ENCODE results near the gene PARM1.

The PARM1 gene

GRCh38 chr4:75031775-75032174 lies 98.9 kb downstream of the PARM1 start:
- DNase-seq (ENCODE audit: low spot score): no peak

- DNase-seq (ENCODE audit: low spot score): no peak
Observed at GRCh38 chr4:75034523-75034922, 101.6 kb downstream of the PARM1 start.

GRCh38 chr4:75035321-75035720 lies 102.4 kb downstream of the PARM1 start:
- DNase-seq (ENCODE audit: low spot score): no peak

- DNase-seq (ENCODE audit: low spot score): peak; percentile 3
Observed at GRCh38 chr4:75036046-75036830, 103.3 kb downstream of the PARM1 start.

- no peak for DNase-seq (ENCODE audit: low spot score)
Observed at GRCh38 chr4:75037252-75037651, 104.3 kb downstream of the PARM1 start.

GRCh38 chr4:75038376-75038775 lies 105.5 kb downstream of the PARM1 start:
- DNase-seq (ENCODE audit: low spot score): no peak

GRCh38 chr4:75040703-75041102 lies 107.8 kb downstream of the PARM1 start:
- DNase-seq (ENCODE audit: low spot score): no peak

GRCh38 chr4:75042601-75043208 lies 109.8 kb downstream of the PARM1 start:
- no peak for DNase-seq (ENCODE audit: low spot score)

- DNase-seq (ENCODE audit: low spot score): no peak
Observed at GRCh38 chr4:75046226-75046625, 113.3 kb downstream of the PARM1 start.

- no peak for DNase-seq (ENCODE audit: low spot score)
Observed at GRCh38 chr4:75046641-75047040, 113.7 kb downstream of the PARM1 start.

- no peak for DNase-seq (ENCODE audit: low spot score)
Observed at GRCh38 chr4:75048208-75048879, 115.4 kb downstream of the PARM1 start.

- DNase-seq (ENCODE audit: low spot score): no peak
Observed at GRCh38 chr4:75051431-75051830, 118.5 kb downstream of the PARM1 start.

- DNase-seq (ENCODE audit: low spot score): no peak
Observed at GRCh38 chr4:75053352-75053751, 120.4 kb downstream of the PARM1 start.

GRCh38 chr4:75054078-75054477 lies 121.2 kb downstream of the PARM1 start:
- DNase-seq (ENCODE audit: low spot score): no peak

- no peak for DNase-seq (ENCODE audit: low spot score)
Observed at GRCh38 chr4:75056277-75056676, 123.4 kb downstream of the PARM1 start.

- DNase-seq (ENCODE audit: low spot score): no peak
Observed at GRCh38 chr4:75057369-75057768, 124.5 kb downstream of the PARM1 start.

GRCh38 chr4:75058486-75058885 lies 125.6 kb downstream of the PARM1 start:
- no peak for DNase-seq (ENCODE audit: low spot score)

GRCh38 chr4:75063433-75063832 lies 130.5 kb downstream of the PARM1 start:
- DNase-seq (ENCODE audit: low spot score): no peak

GRCh38 chr4:75065909-75066308 lies 133.0 kb downstream of the PARM1 start:
- no peak for DNase-seq (ENCODE audit: low spot score)

- no peak for DNase-seq (ENCODE audit: low spot score)
Observed at GRCh38 chr4:75069493-75070074, 136.7 kb downstream of the PARM1 start.

GRCh38 chr4:75071317-75071716 lies 138.4 kb downstream of the PARM1 start:
- no peak for DNase-seq (ENCODE audit: low spot score)

GRCh38 chr4:75080888-75081287 lies 148.0 kb downstream of the PARM1 start:
- DNase-seq (ENCODE audit: low spot score): no peak

GRCh38 chr4:75081561-75081960 lies 148.6 kb downstream of the PARM1 start:
- DNase-seq (ENCODE audit: low spot score): no peak
